HepG2 (cell line): ENCODE results near the gene ZSCAN1. TPM values are rescaled to one million over a fixed set of nuclear protein-coding genes. Genes with fewer than 3 reads are reported as not detected.

Experiments
- BORCS8-MEF2B ChIP-seq: sonication (generic); formaldehyde crosslinking; IDR thresholded peaks from 2 replicates; pipeline ENCODE4 v1.8.0; 2022; ENCODE audit warnings: mild to moderate bottlenecking, missing genetic modification reagents
- CSRNP1 ChIP-seq: sonication (generic); formaldehyde crosslinking; IDR thresholded peaks from 2 replicates; pipeline ENCODE4 v1.8.1; 2023; ENCODE audit warnings: mild to moderate bottlenecking, missing genetic modification reagents
- GABPA ChIP-seq, 2 experiments: IDR thresholded peaks; 2 replicates each; pipeline ENCODE4 v1.6.1; 2011 to 2016; ENCODE audit warnings: low read depth in 2 of 2, low read length in 1 of 2, missing biosample characterization in 1 of 2, missing genetic modification characterization in 1 of 2
- HCFC1 ChIP-seq: fragments of 150-350 bp; IDR thresholded peaks from 2 replicates; pipeline ENCODE4 v1.6.1; 2014; ENCODE audit warnings: low read depth, low read length
- HOMEZ ChIP-seq: IDR thresholded peaks from 2 replicates; pipeline ENCODE4 v1.6.1; 2016; ENCODE audit warnings: low read depth
- KLF15 ChIP-seq: sonication (generic); formaldehyde crosslinking; IDR thresholded peaks from 2 replicates; pipeline ENCODE4 v1.8.1; 2023; ENCODE audit warnings: borderline replicate concordance, mild to moderate bottlenecking, inconsistent platforms, missing genetic modification reagents, mixed read lengths
- KMT2B ChIP-seq: IDR thresholded peaks from 2 replicates; pipeline ENCODE4 v1.6.1; 2016; ENCODE audit warnings: missing genetic modification reagents, missing compliant biosample characterization
- MYC ChIP-seq: sonication (generic); formaldehyde crosslinking; IDR thresholded peaks from 2 replicates; pipeline ENCODE4 v1.9.0; 2021; ENCODE audit warnings: missing genetic modification reagents, borderline replicate concordance
- PATZ1 ChIP-seq: sonication (generic); formaldehyde crosslinking; IDR thresholded peaks from 2 replicates; pipeline ENCODE4 v1.4.0; 2020; ENCODE audit warnings: missing genetic modification reagents
- PTBP1 ChIP-seq: fragments of 200-400 bp; formaldehyde crosslinking; IDR thresholded peaks from 2 replicates; pipeline ENCODE4 v1.6.1; 2018; ENCODE audit warnings: low read length, low read depth; ENCODE audit not compliant: poor library complexity, severe bottlenecking
- SMC3 ChIP-seq: IDR thresholded peaks from 2 replicates; pipeline ENCODE4 v1.6.1; 2011; ENCODE audit warnings: low read length, improper control_type of control experiment
- TCF12 ChIP-seq, 2 experiments: fragments of 450-650 bp in 1 of 2; sonication (generic) in 1 of 2; formaldehyde crosslinking in 1 of 2; IDR thresholded peaks; 2 replicates each; pipeline versions ENCODE4 v1.6.1 to v1.8.0; 2017 to 2022; ENCODE audit warnings: antibody characterized with exemption in 1 of 2, mild to moderate bottlenecking in 1 of 2, missing genetic modification reagents in 1 of 2, moderate library complexity in 1 of 2
- ZBTB33 ChIP-seq: sonication (generic); formaldehyde crosslinking; IDR thresholded peaks from 2 replicates; pipeline ENCODE4 v1.4.0; 2020; ENCODE audit warnings: missing genetic modification reagents
- ZFX ChIP-seq: sonication (generic); formaldehyde crosslinking; IDR thresholded peaks from 2 replicates; pipeline ENCODE4 v1.4.0; 2020; ENCODE audit warnings: mild to moderate bottlenecking, low read depth, missing genetic modification reagents, moderate library complexity
- ZMAT5 ChIP-seq: sonication (generic); formaldehyde crosslinking; IDR thresholded peaks from 2 replicates; pipeline ENCODE4 v1.5.0; 2020; ENCODE audit warnings: mild to moderate bottlenecking, low read depth, missing genetic modification reagents, borderline replicate concordance
- ZNF180 ChIP-seq: sonication (generic); formaldehyde crosslinking; IDR thresholded peaks from 2 replicates; pipeline ENCODE4 v1.4.0; 2020; ENCODE audit warnings: low read depth, missing genetic modification reagents, borderline replicate concordance
- ZNF230 ChIP-seq: sonication (generic); formaldehyde crosslinking; IDR thresholded peaks from 2 replicates; pipeline ENCODE4 v1.4.0; 2020; ENCODE audit warnings: mild to moderate bottlenecking, missing genetic modification reagents
- ZNF639 ChIP-seq: conservative IDR thresholded peaks from 2 replicates; pipeline ENCODE4 v1.6.1; 2018; ENCODE audit warnings: missing genetic modification reagents
- ZNF747 ChIP-seq: sonication (generic); formaldehyde crosslinking; IDR thresholded peaks from 2 replicates; pipeline ENCODE4 v1.8.1; 2023; ENCODE audit warnings: missing genetic modification reagents, mild to moderate bottlenecking, borderline replicate concordance
- ZNF775 ChIP-seq: sonication (generic); formaldehyde crosslinking; IDR thresholded peaks from 2 replicates; pipeline ENCODE4 v1.4.0; 2020; ENCODE audit warnings: missing genetic modification reagents, mild to moderate bottlenecking, moderate library complexity, borderline replicate concordance
- polyA plus RNA-seq, 8 experiments: library from polyadenylated mRNA; depleted of rRNA in 3 of 8; stranded (reverse) in 7 of 8; unstranded in 1 of 8; fragments of >200 nt; fragmentation: Illumina TruSeq in 4 of 8; extraction: Trizol in 4 of 8; gene quantifications; 2 replicates each; pipeline versions ENCODE4 v1.2.1 to v1.2.3, GENCODE V29; 2011 to 2016; ENCODE audit warnings: low read depth in 4 of 8, missing spikeins in 1 of 8, mixed read lengths in 1 of 8; ENCODE audit not compliant: insufficient read depth in 1 of 8
- total RNA-seq, 5 experiments: library from RNA; depleted of rRNA; stranded (reverse); fragments of >200 nt; fragmentation: Illumina TruSeq; extraction: Trizol; gene quantifications; 2 replicates each; pipeline ENCODE4 v1.2.3, GENCODE V29; 2016; ENCODE audit warnings: low read depth in 1 of 5

The ZSCAN1 gene
- total and polyA plus RNA-seq, 2 of the 13 experiments (the other 11 are each of a cell fraction or from before 2014, with no cell fraction given): not detected

- TF ChIP-seq PATZ1 (CRISPR knock-in tag) (peak; percentile 69; the same call in 1 of the 2 replicates), TCF12 (IDR thresholded peaks at IDR 0.05) (no peak), TCF12 (CRISPR knock-in tag; IDR thresholded peaks at IDR 0.05) (no peak), KLF15 (CRISPR knock-in tag) (no peak), ZNF230 (CRISPR knock-in tag) (no peak), ZNF775 (no peak), MYC (CRISPR knock-in tag) (peak; percentile 58; the same call in 1 of the 2 replicates), ZMAT5 (CRISPR knock-in tag) (no peak), BORCS8-MEF2B (CRISPR knock-in tag) (peak; percentile 42; the same call in 1 of the 2 replicates), PTBP1 (no peak), HCFC1 (no peak), ZNF180 (CRISPR knock-in tag) (no peak), ZBTB33 (CRISPR knock-in tag) (no peak), ZFX (CRISPR knock-in tag) (peak; percentile 56; the same call in 1 of the 2 replicates), SMC3 (no peak), ZNF639 (CRISPR knock-in tag) (no peak), ZNF747 (CRISPR knock-in tag) (no peak), HOMEZ (no peak), CSRNP1 (CRISPR knock-in tag) (no peak), GABPA (IDR thresholded peaks at IDR 0.05; ENCODE audit: low read depth, low read length) (no peak), GABPA (CRISPR knock-in tag; IDR thresholded peaks at IDR 0.05; ENCODE audit: low read depth) (peak; percentile 66), KMT2B (CRISPR knock-in tag) (no peak)
These were observed 4.9 kb downstream of the ZSCAN1 start (continued) for GRCh38 chr19:58038688-58039204.
